GM23248 (cell line): ENCODE measurements around the gene GPR89B.
"Not testable (repeated sequence)": the region's sequence is repeated elsewhere in the genome, so short reads cannot be mapped to it uniquely, and the experiment has no call there.

Experiments
- EZH2 ChIP-seq: fragments of 200-600 bp; sonication (generic); IDR thresholded peaks from 2 replicates; pipeline ENCODE4 v1.6.1; 2018; ENCODE audit warnings: antibody characterized with exemption, mild to moderate bottlenecking; ENCODE audit not compliant: insufficient read depth, poor library complexity, severe bottlenecking
- EZH2phosphoT487 ChIP-seq: fragments of 200-600 bp; sonication (generic); IDR thresholded peaks from 2 replicates; pipeline ENCODE4 v1.6.1; 2018; ENCODE audit warnings: antibody characterized with exemption, moderate library complexity, mild to moderate bottlenecking, low read depth; ENCODE audit not compliant: insufficient read depth

DNA sequence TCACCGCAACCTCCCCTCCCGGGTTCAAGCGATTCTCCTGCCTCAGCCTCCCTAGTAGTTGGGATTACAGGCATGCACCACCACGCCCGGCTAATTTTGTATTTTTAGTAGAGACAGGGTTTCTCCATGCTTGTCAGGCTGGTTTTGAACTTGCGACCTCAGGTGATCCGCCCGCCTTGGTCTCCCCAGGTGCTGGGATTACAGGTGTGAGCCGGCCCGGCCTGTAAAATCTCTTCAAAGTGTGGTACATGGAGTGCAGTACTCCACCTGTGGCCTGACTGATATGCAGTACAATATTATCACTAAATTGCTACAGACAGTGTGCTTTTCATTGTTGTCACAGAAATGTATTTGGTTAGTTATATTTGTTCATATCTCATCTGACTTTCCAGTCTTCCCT lies 531 bp upstream of the GPR89B start:
- TF ChIP-seq EZH2, EZH2phosphoT487: not testable (repeated sequence)
